ENCODE measurements around the gene PADI6. TPM values are rescaled to one million over a fixed set of nuclear protein-coding genes. Genes with fewer than 3 reads are reported as not detected.

PADI6 gene
- total and polyA plus RNA-seq, 9 of the 15 experiments (the other 6 are each of a cell fraction or from before 2014, with no cell fraction given) = not detected

- TF ChIP-seq ZFP30 (CRISPR knock-in tag; IDR thresholded peaks at IDR 0.05; ENCODE audit: borderline replicate concordance) (no peak), SMARCB1 (IDR thresholded peaks at IDR 0.05; ENCODE audit: insufficient read length, low read depth) (no peak), SMAD3 (CRISPR knock-in tag; conservative IDR thresholded peaks at IDR 0.05) (no peak), TFE3 (CRISPR knock-in tag; IDR thresholded peaks at IDR 0.05) (peak; percentile 25), YY1 (IDR thresholded peaks at IDR 0.05; ENCODE audit: borderline replicate concordance in 1 of 3, control insufficient read depth in 1 of 3, extremely low read depth in 1 of 3, insufficient read depth in 3 of 3, insufficient read length in 1 of 3, insufficient replicate concordance in 2 of 3, low read depth in 1 of 3, low read length in 2 of 3) (peak in 1 of 3 experiments; percentile 20), HDAC1 (IDR thresholded peaks at IDR 0.05) (peak in 1 of 2 experiments; percentile 49; a peak in 1 of 4 replicates), ZNF217 (CRISPR knock-in tag; IDR thresholded peaks at IDR 0.05) (no peak), PCBP2 (IDR thresholded peaks at IDR 0.05; ENCODE audit: low read depth, low read length, poor library complexity, severe bottlenecking) (no peak), ARHGAP35 (IDR thresholded peaks at IDR 0.05; ENCODE audit: partially characterized antibody) (no peak), PTBP1 (IDR thresholded peaks at IDR 0.05; ENCODE audit: low read depth, low read length) (no peak), ZNF408 (CRISPR knock-in tag; IDR thresholded peaks at IDR 0.05; ENCODE audit: low read depth) (no peak), ZNF395 (CRISPR knock-in tag; IDR thresholded peaks at IDR 0.05) (peak; percentile 78; the same call in 1 of the 2 replicates), ZNF407 (IDR thresholded peaks at IDR 0.05; ENCODE audit: low read depth) (no peak), HDAC6 (IDR thresholded peaks at IDR 0.05; ENCODE audit: low read depth, low read length) (no peak), ARNT (IDR thresholded peaks at IDR 0.05) (peak in 1 of 2 experiments; percentile 67; a peak in 1 of 4 replicates)
Observed at GRCh38 chr1:17439250-17440073, 67.5 kb downstream of the PADI6 start, which contains the start of gene RCC2 (continued).
